ENCODE results near the gene TIMP2. TPM values are rescaled to one million over a fixed set of nuclear protein-coding genes. Genes with fewer than 3 reads are reported as not detected.

The TIMP2 gene
- total RNA-seq, 2 experiments from 2014 or later = 6.2 to 7.0 TPM

GRCh38 chr17:78885956-78886355 lies 39.2 kb downstream of the TIMP2 start:
- H3K36me3 ChIP-seq (ENCODE audit: insufficient read depth, low read length) = no peaks in the 10 kb centered on the region
- H3K27me3 ChIP-seq (ENCODE audit: control insufficient read depth in 1 of 2, insufficient read depth in 2 of 2, low read length in 2 of 2) = peaks cover 0 to 4% of the 10 kb centered on the region in 2 experiments
- H3K27me3 Mint-ChIP-seq = no peaks in the 10 kb centered on the region
- no peak overlapping the region for H3K4me3 Mint-ChIP-seq
- no peak overlapping the region for H3K27ac ChIP-seq (ENCODE audit: low read depth in 1 of 2, low read length in 2 of 2)
- H3K4me1 Mint-ChIP-seq (ENCODE audit: low read depth) = peaks cover 44% of the 10 kb centered on the region
- intact Hi-C loops (cut with DNase I, micrococcal nuclease) = loop anchor here in 1 of 2 experiments (5.0 kb wide), 1 partner anchor 36 kb away; no protein-coding TSS in a partner anchor
- ChIA-PET CTCF (no interaction called here), POLR2A (no interaction called here)
- no peak for DNase-seq
- no peak overlapping the region for H3K27ac Mint-ChIP-seq
- peaks cover 42% of the 10 kb centered on the region for H3K4me1 ChIP-seq (ENCODE audit: insufficient read depth, low read length)
- no peak for TF ChIP-seq CTCF (IDR thresholded peaks at IDR 0.05)
- no peaks in the 10 kb centered on the region for H3K9me3 Mint-ChIP-seq
- no peak for ATAC-seq (ENCODE audit: poor library complexity)
- H3K4me3 ChIP-seq (ENCODE audit: low read length) = no peak overlapping the region
- no peaks in the 10 kb centered on the region for H3K9me3 ChIP-seq (ENCODE audit: control insufficient read depth in 1 of 2, insufficient read depth in 1 of 2, low read length in 2 of 2)
- H3K36me3 Mint-ChIP-seq (ENCODE audit: low read depth) = no peaks in the 10 kb centered on the region

- H3K36me3 Mint-ChIP-seq (ENCODE audit: low read depth) = no peaks in the 10 kb centered on the region
- ChIA-PET CTCF (no interaction called here), POLR2A (interaction anchor here (0.9 kb wide), 1 partner anchor 80 kb away, joined by 3 read pairs; no protein-coding TSS in a partner anchor)
- Histone ChIP-seq H3K4me1 (ENCODE audit: insufficient read depth, low read length) (peaks cover 36% of the 10 kb centered on the region), H3K27ac (ENCODE audit: low read depth in 1 of 2, low read length in 2 of 2) (no peak overlapping the region), H3K27me3 (ENCODE audit: control insufficient read depth in 1 of 2, insufficient read depth in 2 of 2, low read length in 2 of 2) (peaks cover 0 to 4% of the 10 kb centered on the region in 2 experiments), H3K4me3 (ENCODE audit: low read length) (no peak overlapping the region), H3K9me3 (ENCODE audit: control insufficient read depth in 1 of 2, insufficient read depth in 1 of 2, low read length in 2 of 2) (no peaks in the 10 kb centered on the region), H3K36me3 (ENCODE audit: insufficient read depth, low read length) (no peaks in the 10 kb centered on the region)
- no peak for TF ChIP-seq CTCF (IDR thresholded peaks at IDR 0.05)
- peaks cover 39% of the 10 kb centered on the region for H3K4me1 Mint-ChIP-seq (ENCODE audit: low read depth)
- ATAC-seq (ENCODE audit: poor library complexity) = no peak
- H3K27me3 Mint-ChIP-seq = no peaks in the 10 kb centered on the region
- no peak overlapping the region for H3K27ac Mint-ChIP-seq
- no peaks in the 10 kb centered on the region for H3K9me3 Mint-ChIP-seq
- no peak for DNase-seq
- H3K4me3 Mint-ChIP-seq = no peak overlapping the region
- intact Hi-C loops (cut with DNase I, micrococcal nuclease) = loop anchor here (5.0 kb wide), 1 partner anchor 37 kb away; no protein-coding TSS in a partner anchor
Observed at GRCh38 chr17:78884876-78885667, 40.1 kb downstream of the TIMP2 start.

GRCh38 chr17:78884148-78884825 lies 40.9 kb downstream of the TIMP2 start:
- DNase-seq (no peak), ATAC-seq (ENCODE audit: poor library complexity) (no peak)
- Mint-ChIP-seq H3K4me1 (ENCODE audit: low read depth) (peaks cover 39% of the 10 kb centered on the region), H3K27ac (no peak overlapping the region), H3K9me3 (no peaks in the 10 kb centered on the region), H3K4me3 (no peak overlapping the region), H3K27me3 (no peaks in the 10 kb centered on the region), H3K36me3 (ENCODE audit: low read depth) (no peaks in the 10 kb centered on the region)
- no peaks in the 10 kb centered on the region for H3K36me3 ChIP-seq (ENCODE audit: insufficient read depth, low read length)
- H3K27me3 ChIP-seq (ENCODE audit: control insufficient read depth in 1 of 2, insufficient read depth in 2 of 2, low read length in 2 of 2) = peaks cover 0 to 4% of the 10 kb centered on the region in 2 experiments
- intact Hi-C loops (cut with DNase I, micrococcal nuclease) = loop anchor here in 1 of 2 experiments (5.0 kb wide), 1 partner anchor 38 kb away; no protein-coding TSS in a partner anchor
- TF ChIP-seq CTCF (IDR thresholded peaks at IDR 0.05) = no peak
- CTCF ChIA-PET = no interaction called here
- H3K4me3 ChIP-seq (ENCODE audit: low read length) = no peak overlapping the region
- no peak overlapping the region for H3K27ac ChIP-seq (ENCODE audit: low read depth in 1 of 2, low read length in 2 of 2)
- H3K4me1 ChIP-seq (ENCODE audit: insufficient read depth, low read length) = peaks cover 36% of the 10 kb centered on the region
- H3K9me3 ChIP-seq (ENCODE audit: control insufficient read depth in 1 of 2, insufficient read depth in 1 of 2, low read length in 2 of 2) = no peaks in the 10 kb centered on the region
- POLR2A ChIA-PET = interaction anchor here (0.9 kb wide), 1 partner anchor 81 kb away, joined by 3 read pairs; no protein-coding TSS in a partner anchor
